Kidney (tissue), 14 donors: Measurements from ENCODE around the gene MRTFB. TPM values are rescaled to one million over a fixed set of nuclear protein-coding genes. Genes with fewer than 3 reads are reported as not detected.

Experiments
- DNase-seq, 5 donors: peaks; one replicate each; pipeline ENCODE4 v3.0.0-alpha.2; 2013 to 2020
- FAIRE-seq: peaks from 2 replicates; lab custom pipeline; 2012; peaks lifted over from hg19 to GRCh38; lab: Jason Lieb, UNC
- H3K27ac ChIP-seq, 2 donors: one replicate each; pipeline ENCODE4 v1.7.0; 2013; ENCODE audit warnings: low read depth in 2 of 2, low read length in 2 of 2, inconsistent platforms in 1 of 2
- H3K27me3 ChIP-seq: one replicate; pipeline ENCODE4 v1.7.1; 2013; ENCODE audit warnings: low read length, inconsistent platforms; ENCODE audit not compliant: control insufficient read depth, insufficient read depth
- H3K36me3 ChIP-seq, 3 donors: one replicate each; pipeline versions ENCODE4 v1.7.0 to v1.7.1; 2013; ENCODE audit warnings: low read length in 3 of 3, control low read depth in 1 of 3, inconsistent platforms in 1 of 3; ENCODE audit not compliant: insufficient read depth in 3 of 3, control insufficient read depth in 2 of 3
- H3K4me1 ChIP-seq, 3 donors: one replicate each; pipeline versions ENCODE4 v1.7.0 to v1.7.1; 2013; ENCODE audit warnings: low read length in 3 of 3, inconsistent platforms in 1 of 3, low read depth in 1 of 3; ENCODE audit not compliant: control insufficient read depth in 2 of 3, insufficient read depth in 2 of 3
- H3K4me3 ChIP-seq, 3 donors: one replicate each; pipeline versions ENCODE4 v1.7.0 to v1.8.1; 2013; ENCODE audit warnings: low read length in 3 of 3, control low read depth in 1 of 3, inconsistent platforms in 1 of 3
- H3K9ac ChIP-seq, 3 donors: one replicate each; pipeline versions ENCODE4 v1.7.0 to v1.7.1; 2013; ENCODE audit warnings: low read length in 3 of 3, control low read depth in 1 of 3, inconsistent platforms in 1 of 3
- H3K9me3 ChIP-seq, 3 donors: one replicate each; pipeline versions ENCODE4 v1.7.0 to v1.7.1; 2013; ENCODE audit warnings: low read length in 3 of 3, control low read depth in 1 of 3, inconsistent platforms in 1 of 3; ENCODE audit not compliant: control insufficient read depth in 2 of 3, insufficient read depth in 1 of 3
- intact Hi-C: fragments of 100-400 bp; cut with DNase I; formaldehyde crosslinking; loops from one replicate; pipeline ENCODE4 v1.11.1; 2022
- polyA plus RNA-seq: library from polyadenylated mRNA; stranded (reverse); fragments of 350-450 nt; fragmentation: Illumina TruSeq; extraction: RNeasy Lipid Tissue Mini Kit (QIAGEN cat#74804); gene quantifications from one replicate; pipeline ENCODE4 v1.2.3, GENCODE V29; 2014; ENCODE audit warnings: low read depth, low replicate concordance; ENCODE audit not compliant: insufficient read depth
- total RNA-seq: library from RNA; stranded (reverse); fragmentation: NEBNext Ultra II Directional; extraction: Animal tissue kit (Norgen Biotek cat#: 25700); gene quantifications from one replicate; pipeline ENCODE4 v1.2.1, GENCODE V29; 2021
- TF ChIP-seq, protein P1 (sequence below): IDR thresholded peaks from 3 replicates; pipeline ENCODE4 v1.5.1; 2012; ENCODE audit warnings: mild to moderate bottlenecking, moderate library complexity, borderline replicate concordance; ENCODE audit not compliant: insufficient read depth; ENCODE audit errors: extremely low read depth
- donor health status: control.
- donor health status: control.
- donor health status: control.
- donor health status: control.
- donor health status: control.
- donor health status: DM: yes; HTN: yes; CAD: no.
- donor health status: Normal renal cell carcinoma (clear cell type).

Gene MRTFB
- total and polyA plus RNA-seq, 2 donors from 2014 or later: 5.1 to 51.0 TPM

- FAIRE-seq: no peak
- TF ChIP-seq, protein P1, sequence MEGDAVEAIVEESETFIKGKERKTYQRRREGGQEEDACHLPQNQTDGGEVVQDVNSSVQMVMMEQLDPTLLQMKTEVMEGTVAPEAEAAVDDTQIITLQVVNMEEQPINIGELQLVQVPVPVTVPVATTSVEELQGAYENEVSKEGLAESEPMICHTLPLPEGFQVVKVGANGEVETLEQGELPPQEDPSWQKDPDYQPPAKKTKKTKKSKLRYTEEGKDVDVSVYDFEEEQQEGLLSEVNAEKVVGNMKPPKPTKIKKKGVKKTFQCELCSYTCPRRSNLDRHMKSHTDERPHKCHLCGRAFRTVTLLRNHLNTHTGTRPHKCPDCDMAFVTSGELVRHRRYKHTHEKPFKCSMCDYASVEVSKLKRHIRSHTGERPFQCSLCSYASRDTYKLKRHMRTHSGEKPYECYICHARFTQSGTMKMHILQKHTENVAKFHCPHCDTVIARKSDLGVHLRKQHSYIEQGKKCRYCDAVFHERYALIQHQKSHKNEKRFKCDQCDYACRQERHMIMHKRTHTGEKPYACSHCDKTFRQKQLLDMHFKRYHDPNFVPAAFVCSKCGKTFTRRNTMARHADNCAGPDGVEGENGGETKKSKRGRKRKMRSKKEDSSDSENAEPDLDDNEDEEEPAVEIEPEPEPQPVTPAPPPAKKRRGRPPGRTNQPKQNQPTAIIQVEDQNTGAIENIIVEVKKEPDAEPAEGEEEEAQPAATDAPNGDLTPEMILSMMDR: no peak
- no peak overlapping the region for H3K4me3 ChIP-seq
- peak in 4 of 5 donors; percentile 29 to 80 (median 60) for DNase-seq
- no peak overlapping the region for H3K27ac ChIP-seq
- H3K27me3 ChIP-seq: no peaks in the 10 kb centered on the region
- intact Hi-C loops: no loop called here
- H3K9ac ChIP-seq: peak overlapping the region in 1 of 3 donors; percentile 13
- H3K36me3 ChIP-seq: peaks cover 0 to 24% (median 11%) of the 10 kb centered on the region in 3 donors
- no peaks in the 10 kb centered on the region for H3K9me3 ChIP-seq
- peaks cover 0 to 6% (median 4%) of the 10 kb centered on the region in 3 donors for H3K4me1 ChIP-seq
These were observed 161.2 kb downstream of the MRTFB start for GRCh38 chr16:14232106-14232864.

- intact Hi-C loops: no loop called here
- H3K36me3 ChIP-seq: peaks cover 0 to 36% (median 16%) of the 10 kb centered on the region in 3 donors
- TF ChIP-seq, protein P1: no peak
- no peaks in the 10 kb centered on the region for H3K9me3 ChIP-seq
- H3K4me1 ChIP-seq: peaks cover 0 to 17% (median 11%) of the 10 kb centered on the region in 3 donors
- H3K27me3 ChIP-seq: no peaks in the 10 kb centered on the region
- no peak overlapping the region for H3K9ac ChIP-seq
- no peak overlapping the region for H3K4me3 ChIP-seq
- H3K27ac ChIP-seq: no peak overlapping the region
- DNase-seq (no peak), FAIRE-seq (no peak)
These were observed 165.3 kb downstream of the MRTFB start for GRCh38 chr16:14236401-14236800.

- H3K27me3 ChIP-seq: no peaks in the 10 kb centered on the region
- intact Hi-C loops: no loop called here
- no peak for FAIRE-seq
- no peaks in the 10 kb centered on the region for H3K9me3 ChIP-seq
- no peak overlapping the region for H3K4me3 ChIP-seq
- no peak overlapping the region for H3K9ac ChIP-seq
- DNase-seq: no peak
- peaks cover 0 to 40% (median 20%) of the 10 kb centered on the region in 3 donors for H3K36me3 ChIP-seq
- peaks cover 0 to 10% (median 7%) of the 10 kb centered on the region in 3 donors for H3K4me1 ChIP-seq
- H3K27ac ChIP-seq: no peak overlapping the region
- TF ChIP-seq, protein P1: no peak
These were observed 167.6 kb downstream of the MRTFB start for GRCh38 chr16:14238756-14239155.
